WI38 (cell line): Measurements from ENCODE around the gene DNAJA3.

Experiments used
- H3K4me3 ChIP-seq: 2 replicates; pipeline ENCODE4 v1.5.1; 2011; ENCODE audit warnings: low read depth, mild to moderate bottlenecking, control low read depth, low read length
- CTCF ChIP-seq: IDR thresholded peaks from 2 replicates; pipeline ENCODE4 v1.5.1; 2012; ENCODE audit warnings: low read depth, mild to moderate bottlenecking, control low read depth, low read length

DNAJA3 gene

GRCh38 chr16:4487955-4488498 lies 62.4 kb downstream of the DNAJA3 start:
- no peak for TF ChIP-seq CTCF
- H3K4me3 ChIP-seq = no peak overlapping the region

- H3K4me3 ChIP-seq = no peak overlapping the region
- TF ChIP-seq CTCF = no peak
These were observed 62.9 kb downstream of the DNAJA3 start for GRCh38 chr16:4488499-4488967.

GRCh38 chr16:4489030-4489429 lies 63.4 kb downstream of the DNAJA3 start:
- TF ChIP-seq CTCF = no peak
- H3K4me3 ChIP-seq = no peak overlapping the region

- H3K4me3 ChIP-seq = no peak overlapping the region
- no peak for TF ChIP-seq CTCF
These were observed 66.2 kb downstream of the DNAJA3 start for GRCh38 chr16:4491898-4492297.

- no peak for TF ChIP-seq CTCF
These were observed 69.2 kb downstream of the DNAJA3 start for GRCh38 chr16:4494746-4495490.

GRCh38 chr16:4495766-4496165 lies 70.1 kb downstream of the DNAJA3 start:
- no peak for TF ChIP-seq CTCF
- H3K4me3 ChIP-seq = no peak overlapping the region

More at GRCh38 chr16:4494746-4495490, 69.2 kb downstream of the DNAJA3 start:
- H3K4me3 ChIP-seq = no peak overlapping the region

- no peak for TF ChIP-seq CTCF
These were observed 70.6 kb downstream of the DNAJA3 start for GRCh38 chr16:4496305-4496704.

More at GRCh38 chr16:4496305-4496704, 70.6 kb downstream of the DNAJA3 start:
- H3K4me3 ChIP-seq = no peak overlapping the region
